PC-9 (cell line): ENCODE results near the gene FGF10.

Source experiments
- CTCF ChIP-seq: fragments of 200-600 bp; sonication (generic); conservative IDR thresholded peaks from 2 replicates; pipeline ENCODE4 v1.6.1; 2017; ENCODE audit warnings: mixed run types, antibody characterized with exemption, mild to moderate bottlenecking, moderate library complexity
- EZH2 ChIP-seq: fragments of 200-600 bp; sonication (generic); IDR thresholded peaks from 2 replicates; pipeline ENCODE4 v1.8.0; 2017; ENCODE audit warnings: antibody characterized with exemption, low read depth

- TF ChIP-seq CTCF (no peak), EZH2 (no peak)
These were observed 68.0 kb downstream of the FGF10 start for GRCh38 chr5:44321144-44321725.
